Endodermal cell (in vitro differentiated cells): Measurements from ENCODE around the gene SMAD2. TPM values are rescaled to one million over a fixed set of nuclear protein-coding genes. Genes with fewer than 3 reads are reported as not detected.
A peak's percentile ranks its signal among the peaks of the same experiment; 100 is the strongest.

Source experiments
- DNase-seq: peaks from one replicate; pipeline ENCODE4 v3.0.0-alpha.2; 2017
- H3K27ac ChIP-seq: 2 replicates; pipeline ENCODE4 v1.5.1; 2013; ENCODE audit warnings: mild to moderate bottlenecking, low read depth, low read length, moderate library complexity
- H3K27me3 ChIP-seq: 2 replicates; pipeline ENCODE4 v1.6.1; 2013; ENCODE audit warnings: mild to moderate bottlenecking, low read length, moderate library complexity; ENCODE audit not compliant: insufficient read depth, control insufficient read depth, poor library complexity, severe bottlenecking
- H3K36me3 ChIP-seq: 2 replicates; pipeline ENCODE4 v1.7.0; 2013; ENCODE audit warnings: mild to moderate bottlenecking, low read length, moderate library complexity; ENCODE audit not compliant: control insufficient read depth, insufficient read depth
- H3K4me1 ChIP-seq: one replicate; pipeline ENCODE4 v1.7.0; 2013; ENCODE audit warnings: low read length; ENCODE audit not compliant: control insufficient read depth, insufficient read depth
- H3K4me3 ChIP-seq: 2 replicates; pipeline ENCODE4 v1.5.1; 2013; ENCODE audit warnings: mild to moderate bottlenecking, low read length, moderate library complexity
- H3K9ac ChIP-seq: 2 replicates; pipeline ENCODE4 v1.6.1; 2013; ENCODE audit warnings: mild to moderate bottlenecking, low read length, moderate library complexity; ENCODE audit not compliant: poor library complexity, severe bottlenecking; ENCODE audit errors: extremely low read depth
- H3K9me3 ChIP-seq: 2 replicates; pipeline ENCODE4 v1.6.1; 2013; ENCODE audit warnings: mild to moderate bottlenecking, low read length, moderate library complexity; ENCODE audit not compliant: control insufficient read depth
- H3K27ac Mint-ChIP-seq: 2 replicates; pipeline ENCODE4 v1.8.0; 2020; ENCODE audit warnings: mixed read lengths
- H3K27me3 Mint-ChIP-seq: 2 replicates; pipeline ENCODE4 v1.8.0; 2021; ENCODE audit warnings: mild to moderate bottlenecking, mixed read lengths; ENCODE audit not compliant: insufficient read depth
- H3K36me3 Mint-ChIP-seq: 2 replicates; pipeline ENCODE4 v1.8.0; 2020; ENCODE audit warnings: low read depth, mixed read lengths
- H3K4me1 Mint-ChIP-seq: 2 replicates; pipeline ENCODE4 v1.8.0; 2020; ENCODE audit warnings: mixed read lengths
- H3K4me3 Mint-ChIP-seq: 2 replicates; pipeline ENCODE4 v1.8.0; 2020; ENCODE audit warnings: mild to moderate bottlenecking, moderate library complexity, mixed read lengths
- H3K9me3 Mint-ChIP-seq: 2 replicates; pipeline ENCODE4 v1.8.0; 2020; ENCODE audit warnings: mild to moderate bottlenecking, mixed read lengths
- WGBS, 2 experiments: methylation state at CpG; one replicate each; pipeline versions ENCODE4 v1.1.5 to v1.1.7; 2013; ENCODE audit warnings: missing lambda C conversion rate in 2 of 2, mixed read lengths in 1 of 2; ENCODE audit not compliant: insufficient coverage in 1 of 2, insufficient read length in 1 of 2; 5-methylcytosine and 5-hydroxymethylcytosine counted together
- total RNA-seq, 2 donors: library from RNA; stranded (reverse); fragmentation: NEBNext Ultra II Directional in 1 of 2; extraction: Animal tissue kit (Norgen Biotek cat#: 25700) in 1 of 2; gene quantifications; 2 replicates in 1 of 2; 3 replicates in 1 of 2; pipeline ENCODE4 v1.2.1, GENCODE V29; 2021
- TF ChIP-seq, protein P1 (sequence below): fragments of 200-600 bp; sonication (generic); conservative IDR thresholded peaks from 2 replicates; pipeline ENCODE4 v1.5.0; 2021; ENCODE audit warnings: antibody characterized with exemption, mild to moderate bottlenecking

Gene SMAD2
- total RNA-seq, 2 donors from 2014 or later = 156 to 189 TPM

GRCh38 chr18:47898696-47899095, 31.8 kb downstream of the SMAD2 start:
- TF ChIP-seq, protein P1, sequence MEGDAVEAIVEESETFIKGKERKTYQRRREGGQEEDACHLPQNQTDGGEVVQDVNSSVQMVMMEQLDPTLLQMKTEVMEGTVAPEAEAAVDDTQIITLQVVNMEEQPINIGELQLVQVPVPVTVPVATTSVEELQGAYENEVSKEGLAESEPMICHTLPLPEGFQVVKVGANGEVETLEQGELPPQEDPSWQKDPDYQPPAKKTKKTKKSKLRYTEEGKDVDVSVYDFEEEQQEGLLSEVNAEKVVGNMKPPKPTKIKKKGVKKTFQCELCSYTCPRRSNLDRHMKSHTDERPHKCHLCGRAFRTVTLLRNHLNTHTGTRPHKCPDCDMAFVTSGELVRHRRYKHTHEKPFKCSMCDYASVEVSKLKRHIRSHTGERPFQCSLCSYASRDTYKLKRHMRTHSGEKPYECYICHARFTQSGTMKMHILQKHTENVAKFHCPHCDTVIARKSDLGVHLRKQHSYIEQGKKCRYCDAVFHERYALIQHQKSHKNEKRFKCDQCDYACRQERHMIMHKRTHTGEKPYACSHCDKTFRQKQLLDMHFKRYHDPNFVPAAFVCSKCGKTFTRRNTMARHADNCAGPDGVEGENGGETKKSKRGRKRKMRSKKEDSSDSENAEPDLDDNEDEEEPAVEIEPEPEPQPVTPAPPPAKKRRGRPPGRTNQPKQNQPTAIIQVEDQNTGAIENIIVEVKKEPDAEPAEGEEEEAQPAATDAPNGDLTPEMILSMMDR = no peak
- no peaks in the 10 kb centered on the region for H3K27me3 Mint-ChIP-seq
- H3K9me3 ChIP-seq = no peaks in the 10 kb centered on the region
- peaks cover 87% of the 10 kb centered on the region for H3K4me1 Mint-ChIP-seq
- peak overlapping the region; percentile 66 for H3K4me3 ChIP-seq
- peak overlapping the region; percentile 22 for H3K9ac ChIP-seq
- H3K27ac Mint-ChIP-seq = peak overlapping the region; percentile 68
- H3K36me3 ChIP-seq = peaks cover 54% of the 10 kb centered on the region
- peaks cover 16% of the 10 kb centered on the region for H3K4me1 ChIP-seq
- no peak for DNase-seq
- H3K9me3 Mint-ChIP-seq = no peaks in the 10 kb centered on the region
- H3K4me3 Mint-ChIP-seq = peak overlapping the region; percentile 2
- WGBS, 2 experiments = 37 to 45% methylated on average over 2 of the region's 2 CpGs
- no peak overlapping the region for H3K27ac ChIP-seq
- H3K27me3 ChIP-seq = no peaks in the 10 kb centered on the region
- peaks cover 28% of the 10 kb centered on the region for H3K36me3 Mint-ChIP-seq

- Histone ChIP-seq H3K4me1 (peaks cover 16% of the 10 kb centered on the region), H3K4me3 (peak overlapping the region; percentile 66), H3K27ac (no peak overlapping the region), H3K9me3 (no peaks in the 10 kb centered on the region), H3K27me3 (no peaks in the 10 kb centered on the region), H3K9ac (no peak overlapping the region), H3K36me3 (peaks cover 61% of the 10 kb centered on the region)
- DNase-seq = no peak
- TF ChIP-seq, protein P1 = no peak
- H3K9me3 Mint-ChIP-seq = no peaks in the 10 kb centered on the region
- peaks cover 29% of the 10 kb centered on the region for H3K36me3 Mint-ChIP-seq
- no peaks in the 10 kb centered on the region for H3K27me3 Mint-ChIP-seq
- peaks cover 82% of the 10 kb centered on the region for H3K4me1 Mint-ChIP-seq
- no peak overlapping the region for H3K27ac Mint-ChIP-seq
- no peak overlapping the region for H3K4me3 Mint-ChIP-seq
- WGBS, 2 experiments = 89 to 94% methylated on average over 2 of the region's 3 CpGs
These were observed 32.4 kb downstream of the SMAD2 start for GRCh38 chr18:47898055-47898454.

GRCh38 chr18:47895565-47896250, 34.8 kb downstream of the SMAD2 start:
- Mint-ChIP-seq H3K9me3 (no peaks in the 10 kb centered on the region), H3K27me3 (no peaks in the 10 kb centered on the region), H3K27ac (no peak overlapping the region), H3K4me3 (no peak overlapping the region), H3K36me3 (peaks cover 30% of the 10 kb centered on the region), H3K4me1 (peaks cover 62% of the 10 kb centered on the region)
- TF ChIP-seq, protein P1 = no peak
- no peaks in the 10 kb centered on the region for H3K27me3 ChIP-seq
- H3K9ac ChIP-seq = no peak overlapping the region
- H3K4me1 ChIP-seq = peaks cover 16% of the 10 kb centered on the region
- H3K36me3 ChIP-seq = peaks cover 79% of the 10 kb centered on the region
- H3K4me3 ChIP-seq = no peak overlapping the region
- H3K9me3 ChIP-seq = no peaks in the 10 kb centered on the region
- 80 to 90% methylated on average over 1 to 2 of the region's 2 CpGs for WGBS, 2 experiments
- DNase-seq = no peak
- no peak overlapping the region for H3K27ac ChIP-seq
